GM19023 (cell line): Measurements from ENCODE around the gene MICOS13.

ENCODE experiments used
- ATAC-seq: cut with Tn5 transposase; IDR thresholded peaks from one replicate; pipeline ENCODE4 v1.9.1; 2021; ENCODE audit warnings: mild to moderate bottlenecking, moderate library complexity; ENCODE audit not compliant: unreplicated experiment

MICOS13 gene

GRCh38 chr19:5669212-5669611 is 11.1 kb downstream of the MICOS13 start:
- ATAC-seq, result no peak

DNA sequence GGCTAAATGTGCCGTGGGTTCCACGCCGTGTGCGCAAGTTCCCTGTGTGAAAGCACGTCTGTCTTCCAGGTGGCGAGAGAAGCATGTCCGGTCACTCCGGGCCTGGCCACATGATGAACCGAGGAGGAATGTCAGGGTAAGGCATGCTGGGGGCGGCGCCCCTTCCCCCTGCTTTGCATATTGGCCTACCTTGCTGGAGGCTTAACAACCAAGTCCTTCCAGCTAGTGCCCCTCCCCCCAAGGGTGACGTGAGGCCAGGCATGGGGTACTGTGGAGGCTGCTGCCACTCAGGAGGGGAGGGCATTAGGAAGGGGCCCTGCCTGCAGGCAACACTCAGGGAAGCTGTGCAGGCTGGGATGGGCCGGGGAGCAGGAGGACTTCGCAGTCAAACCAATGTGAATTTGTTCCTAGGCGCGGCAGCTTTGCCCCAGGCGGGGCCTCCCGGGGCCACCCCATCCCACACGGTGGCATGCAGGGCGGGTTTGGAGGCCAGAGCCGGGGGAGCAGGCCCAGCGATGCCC is 12.5 kb downstream of the MICOS13 start:
- no peak for ATAC-seq

DNA sequence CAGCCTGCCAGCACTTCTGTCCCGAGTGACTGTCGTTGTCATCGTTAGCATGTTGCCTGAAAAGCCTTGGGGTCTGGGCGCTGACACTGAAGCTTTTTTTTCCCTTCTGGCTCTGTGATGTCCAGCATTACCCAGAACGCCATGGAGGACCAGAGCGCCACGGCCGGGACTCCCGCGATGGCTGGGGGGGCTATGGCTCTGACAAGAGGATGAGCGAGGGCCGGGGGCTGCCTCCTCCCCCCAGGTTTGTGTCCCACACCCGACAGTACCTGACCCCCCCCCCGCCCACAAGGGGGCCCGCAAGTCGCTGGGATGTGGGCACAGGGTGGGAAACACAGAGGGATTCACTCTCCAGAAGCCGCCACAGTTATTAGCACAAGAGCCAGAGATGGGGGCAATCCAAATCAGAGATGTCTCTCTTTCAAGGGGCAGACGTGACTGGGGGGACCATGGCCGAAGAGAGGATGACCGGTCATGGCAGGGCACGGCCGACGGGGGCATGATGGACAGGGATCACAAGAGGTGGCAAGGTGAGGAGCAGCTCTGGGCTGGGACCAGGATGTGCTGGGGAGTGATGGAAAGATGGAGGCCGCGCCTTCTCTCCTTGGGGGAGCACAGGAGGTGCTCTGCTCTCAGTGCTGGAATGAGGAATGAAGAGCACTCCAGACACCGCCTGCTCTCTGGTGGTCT is 13.2 kb downstream of the MICOS13 start:
- ATAC-seq, result no peak

GRCh38 chr19:5665781-5666513 is 14.4 kb downstream of the MICOS13 start:
- no peak for ATAC-seq

DNA sequence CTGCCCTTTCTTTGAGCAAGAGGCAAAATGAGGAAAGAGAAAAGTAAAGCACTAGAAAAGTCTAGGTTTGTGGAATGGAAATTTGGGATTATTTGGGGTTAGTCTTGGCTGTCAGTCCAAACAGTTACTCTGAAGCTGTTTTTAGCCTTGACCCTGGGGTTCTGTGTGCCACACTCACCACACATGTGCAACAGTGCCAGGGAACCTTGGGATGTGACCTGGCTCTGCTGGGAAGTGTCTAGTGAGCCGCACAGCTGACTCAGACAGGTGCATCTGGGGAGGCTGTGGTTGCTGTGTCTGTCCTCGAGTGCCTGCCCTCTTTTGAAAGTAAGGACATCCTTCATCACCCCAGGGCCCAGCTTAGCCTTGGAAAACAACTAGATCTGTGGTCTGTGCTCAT is 15.8 kb downstream of the MICOS13 start:
- no peak for ATAC-seq

DNA sequence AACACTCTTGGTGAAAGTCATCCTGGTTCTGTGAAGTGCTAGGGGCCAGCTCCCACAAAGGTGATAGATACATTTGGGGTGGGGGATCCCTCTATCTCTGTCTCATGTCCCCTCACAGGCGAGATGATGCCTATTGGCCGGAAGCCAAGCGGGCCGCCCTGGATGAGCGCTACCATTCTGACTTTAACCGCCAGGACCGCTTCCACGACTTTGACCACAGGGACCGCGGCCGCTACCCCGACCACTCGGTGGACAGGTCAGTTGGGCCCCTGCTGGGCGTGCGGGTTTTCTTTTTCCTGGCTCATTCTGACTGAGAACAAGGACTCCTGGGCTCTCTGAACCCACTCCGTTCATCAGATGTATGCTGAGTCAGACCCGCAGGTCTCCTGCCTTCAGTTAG is 16.4 kb downstream of the MICOS13 start:
- ATAC-seq, result no peak

DNA sequence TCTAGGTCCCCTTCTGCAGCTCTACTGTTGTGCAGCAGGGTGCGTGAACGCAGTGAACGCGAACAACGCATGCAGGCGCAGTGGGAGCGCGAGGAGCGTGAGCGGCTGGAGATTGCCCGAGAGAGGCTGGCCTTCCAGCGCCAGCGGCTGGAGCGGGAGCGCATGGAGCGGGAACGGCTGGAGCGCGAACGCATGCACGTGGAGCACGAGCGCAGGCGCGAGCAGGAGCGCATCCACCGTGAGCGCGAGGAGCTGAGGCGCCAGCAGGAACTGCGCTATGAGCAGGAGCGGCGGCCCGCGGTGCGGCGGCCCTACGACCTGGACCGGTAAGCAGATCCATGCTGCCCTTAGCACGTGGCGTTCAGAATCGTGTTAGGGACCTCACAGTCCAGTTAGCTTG is 18.8 kb downstream of the MICOS13 start:
- no peak for ATAC-seq

DNA sequence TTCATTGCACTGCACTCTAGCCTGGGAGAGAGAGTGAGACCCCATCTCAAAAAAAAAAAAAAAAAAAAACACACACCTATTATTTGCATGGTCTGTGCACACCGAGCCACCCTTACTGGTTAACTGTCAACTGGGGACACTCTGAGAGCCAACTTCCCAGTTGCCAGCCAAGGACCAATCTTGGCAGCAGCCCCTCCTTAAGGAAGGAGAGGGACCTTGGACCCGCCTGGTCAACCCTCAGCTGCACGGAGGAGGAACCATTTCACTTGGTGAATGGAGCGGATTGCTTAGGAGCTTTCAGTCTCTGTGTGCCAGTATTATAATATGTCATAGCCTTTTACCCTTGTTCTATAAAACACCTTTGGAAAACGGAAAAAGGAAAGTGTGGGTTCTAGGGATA is 24.9 kb downstream of the MICOS13 start:
- ATAC-seq, result no peak

DNA sequence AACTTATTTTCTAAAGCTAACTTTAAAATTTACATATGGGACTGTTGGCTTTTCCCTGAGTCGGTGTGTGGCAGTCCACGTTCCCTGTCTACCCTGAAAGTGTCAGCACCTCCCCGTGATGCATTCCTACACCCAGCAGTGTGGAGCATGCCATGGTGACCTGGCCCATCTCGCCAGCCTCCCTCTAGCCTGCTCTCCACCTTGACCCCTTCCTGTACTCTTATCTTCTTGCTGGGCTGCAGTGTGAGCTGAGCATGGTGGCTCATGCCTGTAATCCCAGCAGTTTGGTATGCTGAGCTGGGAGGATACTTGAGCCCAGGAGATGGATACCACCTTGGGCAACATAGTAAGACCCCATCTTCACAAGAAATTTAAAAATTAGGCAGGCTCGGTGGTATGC is 25.4 kb downstream of the MICOS13 start:
- no peak for ATAC-seq

DNA sequence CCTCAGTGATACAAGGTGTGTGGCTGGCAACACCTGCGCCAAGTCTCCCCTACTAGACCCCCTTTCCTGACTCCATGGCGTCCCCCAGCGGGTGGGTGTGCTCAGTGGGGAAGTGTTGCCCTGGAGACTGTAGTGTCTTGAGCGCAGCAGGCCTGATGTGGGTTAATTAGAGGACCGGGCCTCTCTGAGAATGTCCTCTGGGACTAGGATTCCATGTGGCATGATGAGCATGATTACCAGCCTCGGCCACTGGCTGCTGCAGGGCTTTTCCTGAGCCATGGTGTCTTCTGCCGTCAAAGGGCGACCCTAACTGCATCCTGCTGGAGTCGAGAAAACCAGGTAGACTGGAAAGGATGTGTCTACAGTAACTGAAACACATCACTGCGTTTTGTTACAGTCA is 28.1 kb downstream of the MICOS13 start:
- ATAC-seq, result no peak

DNA sequence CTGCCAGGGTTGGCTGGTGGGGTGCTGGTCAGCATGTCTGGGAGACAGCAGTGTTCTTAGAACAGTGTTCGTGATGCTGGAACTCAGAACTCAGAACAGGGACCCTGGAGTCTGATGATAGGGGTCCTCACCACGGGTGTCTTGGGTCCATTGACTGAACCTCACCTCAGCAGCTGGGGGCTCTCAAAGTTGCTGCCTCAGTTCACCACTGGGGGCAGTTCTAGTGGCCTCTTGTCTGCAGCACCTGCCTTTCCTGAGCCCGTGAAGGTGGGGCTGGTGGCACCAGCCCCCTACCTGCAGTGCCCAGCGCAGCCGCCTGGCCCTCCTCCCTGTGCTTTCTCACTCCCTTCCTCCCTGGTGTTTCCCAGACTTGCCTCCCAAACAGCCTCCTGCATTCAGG is 29.0 kb downstream of the MICOS13 start:
- ATAC-seq, result no peak

GRCh38 chr19:5648464-5648863 is 31.9 kb downstream of the MICOS13 start:
- ATAC-seq, result no peak

DNA sequence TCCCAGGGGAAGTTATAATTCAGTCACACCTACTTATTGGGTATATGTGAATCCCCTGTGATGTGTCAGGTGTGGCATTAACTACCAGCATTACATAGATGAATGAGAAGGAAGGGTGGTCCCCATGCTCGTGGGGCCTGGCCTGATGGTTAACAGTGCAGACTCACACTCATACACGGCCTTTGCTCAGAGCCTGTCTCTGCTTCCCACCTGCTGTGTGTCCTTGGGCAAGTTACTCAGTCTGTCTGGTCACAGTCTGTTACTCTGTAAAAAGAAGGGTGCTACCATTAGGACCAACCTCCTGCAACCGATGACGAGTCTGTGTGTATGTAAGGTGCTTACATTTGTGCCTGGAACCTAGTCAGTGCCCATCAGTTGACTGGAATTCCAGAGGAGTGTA is 33.6 kb downstream of the MICOS13 start:
- ATAC-seq, result no peak

- ATAC-seq, result no peak
Observed at GRCh38 chr19:5645409-5645808, 34.9 kb downstream of the MICOS13 start.

DNA sequence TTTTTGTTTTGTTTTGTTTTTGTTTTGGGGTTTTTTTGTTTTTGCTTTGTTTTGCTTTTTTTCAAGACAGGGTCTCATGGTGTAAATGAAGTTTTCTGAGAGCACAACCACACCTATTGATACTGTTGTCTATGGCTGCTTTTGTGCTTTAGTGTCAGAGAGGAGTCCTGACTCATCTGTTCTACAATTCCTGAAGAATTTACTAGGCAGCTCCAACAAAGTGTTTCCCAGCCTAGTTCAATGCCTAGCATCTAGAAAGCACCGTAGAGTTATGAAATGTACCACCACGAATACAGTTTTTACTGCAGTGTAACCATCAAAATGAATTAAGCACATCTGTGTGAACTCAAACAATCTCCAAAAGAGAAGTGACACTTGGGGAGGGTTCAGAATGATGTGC is 36.3 kb downstream of the MICOS13 start:
- ATAC-seq, result no peak

DNA sequence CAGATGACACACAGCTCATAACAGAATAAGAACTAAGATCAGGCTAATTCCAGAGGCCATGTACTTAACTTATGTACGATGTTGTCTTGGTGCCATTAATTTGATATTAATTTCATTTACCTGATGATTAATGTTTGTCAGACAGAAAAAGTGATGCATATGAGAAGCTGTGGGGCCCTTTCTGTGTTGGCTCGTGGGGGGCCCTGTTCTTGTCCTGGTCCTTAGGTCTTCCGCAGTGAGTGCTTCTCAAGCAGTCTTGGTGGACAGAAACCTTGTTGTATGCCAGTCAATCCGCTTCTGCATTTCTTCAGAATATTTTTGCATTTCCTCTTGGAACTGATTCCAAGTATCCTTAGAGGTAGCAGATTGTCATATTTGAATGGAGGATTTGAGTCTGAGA is 37.3 kb downstream of the MICOS13 start:
- ATAC-seq, result no peak

DNA sequence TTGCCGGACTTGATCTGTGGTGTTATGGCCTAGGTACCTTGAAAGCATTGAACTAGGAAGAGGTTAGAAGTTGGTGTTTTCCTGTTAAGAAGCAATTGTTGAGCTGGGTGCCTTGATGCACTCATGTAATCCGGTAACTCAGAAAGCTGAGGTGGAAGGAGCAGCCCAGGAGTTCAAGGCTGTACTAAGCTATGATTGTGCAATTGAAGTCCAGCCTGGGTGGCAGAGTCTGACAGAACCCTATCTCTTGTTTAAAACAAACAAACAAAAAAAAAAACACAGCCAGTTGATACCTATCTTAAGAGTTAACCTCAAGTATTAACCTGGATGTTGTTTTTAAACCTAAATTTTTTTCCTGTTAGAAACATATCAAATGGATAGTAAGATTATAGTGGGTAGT is 38.1 kb downstream of the MICOS13 start:
- ATAC-seq, result no peak

- ATAC-seq, result no peak
Observed at GRCh38 chr19:5641171-5641570, 39.1 kb downstream of the MICOS13 start.

DNA sequence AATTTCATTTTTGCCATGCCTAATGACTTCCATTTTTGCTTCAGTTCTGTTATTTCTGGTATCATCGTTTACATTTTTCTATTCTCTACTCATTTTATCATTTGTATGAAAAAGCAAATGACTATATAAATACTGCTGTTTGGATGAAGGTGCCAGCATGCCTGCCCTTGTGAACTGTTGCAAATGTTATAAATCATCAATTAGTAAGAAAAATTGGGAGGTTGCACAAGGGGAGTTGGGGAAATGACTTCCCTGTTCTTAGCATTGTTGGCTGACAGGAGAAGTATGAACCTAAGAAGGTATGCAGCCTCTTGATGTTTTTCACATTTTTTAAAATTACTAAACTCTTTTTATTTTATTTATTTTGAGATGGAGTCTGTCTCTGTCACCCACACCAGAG is 42.3 kb downstream of the MICOS13 start:
- ATAC-seq, result no peak

DNA sequence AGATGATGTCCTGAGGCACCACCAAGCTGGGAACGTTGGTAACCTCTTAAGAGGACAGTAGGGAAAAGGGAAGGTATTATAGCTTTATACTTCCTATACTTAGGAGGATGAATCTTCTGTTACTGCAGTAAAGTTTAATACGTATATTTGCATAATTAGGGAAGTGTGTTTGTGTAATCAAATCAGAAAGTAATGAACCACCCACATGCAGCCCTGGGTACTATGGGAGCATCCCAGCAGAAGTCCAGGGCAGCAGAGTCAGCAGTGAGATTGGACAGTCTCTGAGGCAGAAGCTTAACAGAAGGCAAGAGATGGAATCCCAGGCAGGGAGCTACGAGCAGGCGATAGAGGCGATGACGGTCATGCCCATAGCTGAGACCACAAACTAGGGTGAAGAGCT is 44.9 kb downstream of the MICOS13 start:
- no peak for ATAC-seq

DNA sequence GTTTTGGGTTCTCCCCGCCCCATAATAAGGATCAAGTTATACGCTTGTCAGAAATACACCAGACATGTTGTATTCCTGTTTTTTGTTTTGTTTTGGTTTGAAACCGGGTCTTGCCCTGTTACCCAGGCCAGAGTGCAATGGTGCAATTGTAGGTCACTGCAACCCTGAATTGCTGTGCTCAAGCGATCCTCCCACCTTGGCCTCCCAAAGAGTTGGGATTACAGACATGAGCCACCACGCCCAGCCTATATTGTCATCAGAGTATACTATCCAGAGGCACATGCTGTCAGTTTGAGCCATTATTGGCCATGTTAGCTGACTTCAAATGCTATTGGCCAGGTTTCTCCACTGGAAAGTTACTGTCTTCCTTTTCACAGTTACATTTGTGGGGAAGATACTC is 47.7 kb downstream of the MICOS13 start:
- ATAC-seq, result no peak

- no peak for ATAC-seq
Observed at GRCh38 chr19:5632241-5632612, 48.1 kb downstream of the MICOS13 start.
